ENCODE data around the gene IFITM1. TPM values are rescaled to one million over a fixed set of nuclear protein-coding genes. Genes with fewer than 3 reads are reported as not detected.

The IFITM1 gene
- total and polyA plus RNA-seq, 2 of the 13 experiments (the other 11 are each of a cell fraction or from before 2014, with no cell fraction given): 0.38 to 11.1 TPM

- peak; percentile 99 for TF ChIP-seq ZNF574 (CRISPR knock-in tag; IDR thresholded peaks at IDR 0.05)
- TF ChIP-seq SMARCE1 (IDR thresholded peaks at IDR 0.05; ENCODE audit: borderline replicate concordance): no peak
- TF ChIP-seq ZNF687 (CRISPR knock-in tag; IDR thresholded peaks at IDR 0.05): peak; percentile 79
- TF ChIP-seq POLR2G (IDR thresholded peaks at IDR 0.05; ENCODE audit: low read depth, low read length): 0 out of 2 replicates have a peak, but pooled peaks have one; percentile 42
- TF ChIP-seq MYC (CRISPR knock-in tag; IDR thresholded peaks at IDR 0.05; ENCODE audit: borderline replicate concordance): peak; percentile 74; the same call in 1 of the 2 replicates
- TF ChIP-seq ZNF782 (CRISPR knock-in tag; IDR thresholded peaks at IDR 0.05; ENCODE audit: borderline replicate concordance): no peak
- 0 out of 2 replicates have a peak, but pooled peaks have one; percentile 31 for TF ChIP-seq ELF3 (CRISPR knock-in tag; IDR thresholded peaks at IDR 0.05)
- peak; percentile 37; the same call in 1 of the 2 replicates for TF ChIP-seq ZNF691 (CRISPR knock-in tag; IDR thresholded peaks at IDR 0.05; ENCODE audit: borderline replicate concordance, low read depth)
- no peak for TF ChIP-seq LCORL (IDR thresholded peaks at IDR 0.05)
- peak; percentile 44; the same call in 1 of the 2 replicates for TF ChIP-seq LCORL (CRISPR knock-in tag; IDR thresholded peaks at IDR 0.05)
- peak; percentile 70; the same call in 1 of the 2 replicates for TF ChIP-seq KDM4B (CRISPR knock-in tag; IDR thresholded peaks at IDR 0.05)
- TF ChIP-seq ZEB1 (IDR thresholded peaks at IDR 0.05; ENCODE audit: insufficient replicate concordance, low read depth): peak; percentile 86
- peak; percentile 42; the same call in 1 of the 2 replicates for TF ChIP-seq ZFX (CRISPR knock-in tag; IDR thresholded peaks at IDR 0.05; ENCODE audit: low read depth)
- TF ChIP-seq SNAPC4 (CRISPR knock-in tag; IDR thresholded peaks at IDR 0.05): no peak
- no peak for TF ChIP-seq SOX6 (IDR thresholded peaks at IDR 0.05)
- 0 out of 2 replicates have a peak, but pooled peaks have one; percentile 18 for TF ChIP-seq SOX6 (CRISPR knock-in tag; IDR thresholded peaks at IDR 0.05)
Measured at GRCh38 chr11:363948-364761, 50.3 kb downstream of the IFITM1 start (continued).
